OCI-LY1 (cell line): Measurements from ENCODE around the gene ZSCAN21.

Source experiments
- H2AFZ ChIP-seq: fragments of 200-600 bp; sonication (generic), shearing (Covaris generic); 2 replicates; pipeline ENCODE4 v1.6.0; 2014; ENCODE audit warnings: antibody characterized with exemption, mild to moderate bottlenecking, low read length
- H3F3A ChIP-seq: fragments of 200-600 bp; sonication (generic), shearing (Covaris generic); 2 replicates; pipeline ENCODE4 v1.6.0; 2014; ENCODE audit warnings: mild to moderate bottlenecking, antibody characterized with exemption, low read length, moderate library complexity; ENCODE audit not compliant: insufficient read depth
- H3K27ac ChIP-seq: fragments of 200-600 bp; sonication (generic); 2 replicates; pipeline ENCODE4 v1.5.1; 2014; ENCODE audit warnings: low read length, mixed run types, mild to moderate bottlenecking, low read depth; ENCODE audit not compliant: poor library complexity, severe bottlenecking
- H3K27me3 ChIP-seq: fragments of 200-600 bp; sonication (generic); 2 replicates; pipeline ENCODE4 v1.6.0; 2014; ENCODE audit warnings: antibody characterized with exemption, mild to moderate bottlenecking, low read length, moderate library complexity; ENCODE audit not compliant: insufficient read depth
- H3K36me3 ChIP-seq: fragments of 200-600 bp; sonication (generic); 2 replicates; pipeline ENCODE4 v1.6.1; 2014; ENCODE audit warnings: mild to moderate bottlenecking, antibody characterized with exemption, low read length, moderate library complexity, mixed read lengths; ENCODE audit not compliant: insufficient read depth
- H3K4me1 ChIP-seq: fragments of 200-600 bp; sonication (generic); 2 replicates; pipeline ENCODE4 v1.5.1; 2014; ENCODE audit warnings: mild to moderate bottlenecking, low read length, moderate library complexity; ENCODE audit not compliant: insufficient read depth, severe bottlenecking
- H3K4me2 ChIP-seq: fragments of 200-600 bp; sonication (generic), shearing (Covaris generic); 2 replicates; pipeline ENCODE4 v1.6.1; 2014; ENCODE audit warnings: low read length
- H3K4me3 ChIP-seq: fragments of 200-600 bp; sonication (generic); 2 replicates; pipeline ENCODE4 v1.5.1; 2014; ENCODE audit warnings: low read length, low read depth, mild to moderate bottlenecking, mixed read lengths; ENCODE audit not compliant: poor library complexity, severe bottlenecking
- H3K79me2 ChIP-seq: fragments of 200-600 bp; shearing (Covaris generic); 2 replicates; pipeline ENCODE4 v1.6.1; 2016; ENCODE audit warnings: mixed run types, low read length, mixed read lengths; ENCODE audit not compliant: insufficient read depth
- H3K9ac ChIP-seq: fragments of 200-600 bp; sonication (generic), shearing (Covaris generic); 2 replicates; pipeline ENCODE4 v1.6.1; 2014; ENCODE audit warnings: mild to moderate bottlenecking, low read length, mixed read lengths
- H3K9me2 ChIP-seq: fragments of 200-600 bp; sonication (generic), shearing (Covaris generic); 2 replicates; pipeline ENCODE4 v1.6.1; 2014; ENCODE audit warnings: low read depth, mild to moderate bottlenecking, low read length, mixed read lengths
- H3K9me3 ChIP-seq: fragments of 200-600 bp; shearing (Covaris generic); 2 replicates; pipeline ENCODE4 v1.6.1; 2014; ENCODE audit warnings: low read length, mixed read lengths
- H4K20me1 ChIP-seq: fragments of 200-600 bp; sonication (generic), shearing (Covaris generic); 2 replicates; pipeline ENCODE4 v1.6.0; 2016; ENCODE audit warnings: mild to moderate bottlenecking, low read length; ENCODE audit not compliant: insufficient read depth
- CTCF ChIP-seq: fragments of 200-600 bp; sonication (generic), shearing (Covaris generic); IDR thresholded peaks from 2 replicates; pipeline ENCODE4 v1.5.1; 2017; ENCODE audit warnings: mild to moderate bottlenecking, antibody characterized with exemption, low read length, moderate library complexity, mixed read lengths
- EZH2 ChIP-seq: fragments of 200-600 bp; sonication (generic), shearing (Covaris generic); IDR thresholded peaks from 2 replicates; pipeline ENCODE4 v1.8.0; 2017; ENCODE audit warnings: borderline replicate concordance, mixed run types, mild to moderate bottlenecking, antibody characterized with exemption, low read length, moderate library complexity, mixed read lengths

ZSCAN21 gene

GRCh38 chr7:100071018-100071723 lies 21.6 kb downstream of the ZSCAN21 start:
- H3K79me2 ChIP-seq: no peaks in the 10 kb centered on the region
- TF ChIP-seq EZH2 (no peak), CTCF (no peak)
- H3K36me3 ChIP-seq: peaks cover 85% of the 10 kb centered on the region
- H2AFZ ChIP-seq: no peak overlapping the region
- no peaks in the 10 kb centered on the region for H3K27me3 ChIP-seq
- H3K9me3 ChIP-seq: peaks cover 36% of the 10 kb centered on the region
- no peak overlapping the region for H3K4me3 ChIP-seq
- H3F3A ChIP-seq: no peaks in the 10 kb centered on the region
- H3K9ac ChIP-seq: no peak overlapping the region
- no peak overlapping the region for H3K27ac ChIP-seq
- H3K9me2 ChIP-seq: no peaks in the 10 kb centered on the region
- no peaks in the 10 kb centered on the region for H3K4me1 ChIP-seq
- H4K20me1 ChIP-seq: no peaks in the 10 kb centered on the region
- no peak overlapping the region for H3K4me2 ChIP-seq

- no peak for TF ChIP-seq EZH2
- TF ChIP-seq CTCF: no peak
- no peaks in the 10 kb centered on the region for H3K79me2 ChIP-seq
- no peak overlapping the region for H3K27ac ChIP-seq
- no peak overlapping the region for H3K9ac ChIP-seq
- no peaks in the 10 kb centered on the region for H3F3A ChIP-seq
- no peaks in the 10 kb centered on the region for H4K20me1 ChIP-seq
- H3K4me1 ChIP-seq: no peaks in the 10 kb centered on the region
- no peak overlapping the region for H3K4me2 ChIP-seq
- no peaks in the 10 kb centered on the region for H3K27me3 ChIP-seq
- no peak overlapping the region for H3K4me3 ChIP-seq
- peaks cover 36% of the 10 kb centered on the region for H3K9me3 ChIP-seq
- no peak overlapping the region for H2AFZ ChIP-seq
- peaks cover 90% of the 10 kb centered on the region for H3K36me3 ChIP-seq
- no peaks in the 10 kb centered on the region for H3K9me2 ChIP-seq
These were observed 22.9 kb downstream of the ZSCAN21 start for GRCh38 chr7:100072462-100072861.

GRCh38 chr7:100074841-100075240 lies 25.3 kb downstream of the ZSCAN21 start:
- H3K4me1 ChIP-seq: no peaks in the 10 kb centered on the region
- TF ChIP-seq EZH2: no peak
- TF ChIP-seq CTCF: no peak
- no peak overlapping the region for H3K27ac ChIP-seq
- no peak overlapping the region for H3K9ac ChIP-seq
- H3F3A ChIP-seq: 0 out of 2 replicates have a peak, but pooled peaks cover under 1% of the 10 kb centered on the region
- no peak overlapping the region for H3K4me2 ChIP-seq
- peaks cover 33% of the 10 kb centered on the region for H3K9me3 ChIP-seq
- no peak overlapping the region for H3K4me3 ChIP-seq
- H3K36me3 ChIP-seq: peaks cover 89% of the 10 kb centered on the region
- H3K9me2 ChIP-seq: no peaks in the 10 kb centered on the region
- no peaks in the 10 kb centered on the region for H4K20me1 ChIP-seq
- no peaks in the 10 kb centered on the region; the same call in 1 of the 2 replicates for H3K79me2 ChIP-seq
- H3K27me3 ChIP-seq: no peaks in the 10 kb centered on the region
- H2AFZ ChIP-seq: no peak overlapping the region
